Neural cell (in vitro differentiated cells): ENCODE data around the gene ME1. TPM values are rescaled to one million over a fixed set of nuclear protein-coding genes. Genes with fewer than 3 reads are reported as not detected.

ENCODE experiments used
- H2AFZ ChIP-seq: fragments of 200-600, 300-800 bp; sonication (generic), shearing (Covaris generic); 2 replicates; pipeline ENCODE4 v1.6.0; 2014; ENCODE audit warnings: low read depth, mild to moderate bottlenecking, antibody characterized with exemption, low read length, moderate library complexity
- H3F3A ChIP-seq: fragments of 200-600 bp; shearing (Covaris generic); 2 replicates; pipeline ENCODE4 v1.6.1; 2016; ENCODE audit warnings: mild to moderate bottlenecking, moderate library complexity, mixed read lengths, antibody characterized with exemption, low read length; ENCODE audit not compliant: insufficient read depth, poor library complexity, severe bottlenecking
- H3K27ac ChIP-seq: fragments of 200-600, 300-800 bp; sonication (generic), shearing (Covaris generic); 2 replicates; pipeline ENCODE4 v1.5.1; 2014; ENCODE audit warnings: mild to moderate bottlenecking, low read length, moderate library complexity
- H3K27me3 ChIP-seq: fragments of 300-800, 200-600 bp; sonication (generic), shearing (Covaris generic); 2 replicates; pipeline ENCODE4 v1.6.0; 2014; ENCODE audit warnings: mild to moderate bottlenecking, low read depth, low read length, moderate library complexity; ENCODE audit not compliant: insufficient read depth
- H3K36me3 ChIP-seq: fragments of 300-800, 200-600 bp; sonication (generic), shearing (Covaris generic); 2 replicates; pipeline ENCODE4 v1.5.1; 2014; ENCODE audit warnings: mild to moderate bottlenecking, antibody characterized with exemption, low read length, moderate library complexity; ENCODE audit not compliant: insufficient read depth
- H3K4me2 ChIP-seq: fragments of 300-800, 200-600 bp; sonication (generic), shearing (Covaris generic); 2 replicates; pipeline ENCODE4 v1.6.0; 2014; ENCODE audit warnings: mild to moderate bottlenecking, low read length
- H3K4me3 ChIP-seq: fragments of 300-800, 200-600 bp; sonication (generic), shearing (Covaris generic); 2 replicates; pipeline ENCODE4 v1.5.1; 2014; ENCODE audit warnings: mild to moderate bottlenecking, low read length, moderate library complexity
- H3K79me2 ChIP-seq: fragments of 200-600 bp; shearing (Covaris generic); replicated peaks from 2 replicates; pipeline ENCODE4 v1.6.0; 2014; ENCODE audit warnings: mild to moderate bottlenecking, low read length, moderate library complexity; ENCODE audit not compliant: insufficient read depth
- H3K9ac ChIP-seq: fragments of 300-800, 200-600 bp; sonication (generic), shearing (Covaris generic); 2 replicates; pipeline ENCODE4 v1.6.1; 2016; ENCODE audit warnings: mild to moderate bottlenecking, low read length, mixed read lengths
- H3K9me2 ChIP-seq: fragments of 200-600 bp; shearing (Covaris generic); 2 replicates; pipeline ENCODE4 v1.6.1; 2016; ENCODE audit warnings: mild to moderate bottlenecking, low read length, mixed read lengths; ENCODE audit not compliant: insufficient read depth
- H3K9me3 ChIP-seq: fragments of 200-600, 300-800 bp; sonication (generic), shearing (Covaris generic); 2 replicates; pipeline ENCODE4 v1.6.1; 2016; ENCODE audit warnings: mild to moderate bottlenecking, mixed run types, low read length, moderate library complexity, mixed read lengths
- H4K20me1 ChIP-seq: fragments of 200-600 bp; shearing (Covaris generic); 2 replicates; pipeline ENCODE4 v1.6.1; 2016; ENCODE audit warnings: mild to moderate bottlenecking, mixed run types; ENCODE audit not compliant: insufficient read depth
- EP300 ChIP-seq: fragments of 450-650 bp; conservative IDR thresholded peaks from 2 replicates; pipeline ENCODE4 v1.6.1; 2014; ENCODE audit warnings: antibody characterized with exemption, mild to moderate bottlenecking, moderate library complexity; ENCODE audit not compliant: poor library complexity, severe bottlenecking
- EZH2 ChIP-seq: fragments of 200-600, 300-800 bp; shearing (Covaris generic), sonication (generic); IDR thresholded peaks from 2 replicates; pipeline ENCODE4 v1.6.1; 2014; ENCODE audit warnings: antibody characterized with exemption, low read length, borderline replicate concordance, mild to moderate bottlenecking; ENCODE audit not compliant: insufficient read depth, poor library complexity, severe bottlenecking
- MXI1 ChIP-seq: fragments of 450-650 bp; conservative IDR thresholded peaks from 2 replicates; pipeline ENCODE4 v1.6.1; 2014; ENCODE audit warnings: antibody characterized with exemption, mild to moderate bottlenecking; ENCODE audit not compliant: poor library complexity, severe bottlenecking
- POLR2AphosphoS5 ChIP-seq: IDR thresholded peaks from 2 replicates; pipeline ENCODE4 v1.6.1; 2012
- RAD21 ChIP-seq: fragments of 450-650 bp; conservative IDR thresholded peaks from 2 replicates; pipeline ENCODE4 v1.6.1; 2014; ENCODE audit warnings: antibody characterized with exemption, mild to moderate bottlenecking, moderate library complexity
- SMC3 ChIP-seq: fragments of 450-650 bp; conservative IDR thresholded peaks from 2 replicates; pipeline ENCODE4 v1.6.1; 2014; ENCODE audit warnings: antibody characterized with exemption, mild to moderate bottlenecking, moderate library complexity; ENCODE audit not compliant: poor library complexity
- TAF1 ChIP-seq: IDR thresholded peaks from 2 replicates; pipeline ENCODE4 v1.6.1; 2012; ENCODE audit warnings: low read depth
- polyA plus RNA-seq: library from polyadenylated mRNA; depleted of rRNA; stranded (reverse); fragments of >200 nt; gene quantifications from 2 replicates; pipeline ENCODE4 v1.2.3, GENCODE V29; 2014
- TF ChIP-seq, protein P1 (sequence below): IDR thresholded peaks from 2 replicates; pipeline ENCODE4 v1.6.1; 2012; ENCODE audit warnings: borderline replicate concordance
- TF ChIP-seq, protein P2 (sequence below): fragments of 450-650 bp; IDR thresholded peaks from 2 replicates; pipeline ENCODE4 v1.5.1; 2014; ENCODE audit warnings: antibody characterized with exemption, mild to moderate bottlenecking, moderate library complexity; ENCODE audit not compliant: poor library complexity, severe bottlenecking

Gene ME1
- polyA plus RNA-seq, 1 donor from 2014 or later, result 0.09 TPM

DNA sequence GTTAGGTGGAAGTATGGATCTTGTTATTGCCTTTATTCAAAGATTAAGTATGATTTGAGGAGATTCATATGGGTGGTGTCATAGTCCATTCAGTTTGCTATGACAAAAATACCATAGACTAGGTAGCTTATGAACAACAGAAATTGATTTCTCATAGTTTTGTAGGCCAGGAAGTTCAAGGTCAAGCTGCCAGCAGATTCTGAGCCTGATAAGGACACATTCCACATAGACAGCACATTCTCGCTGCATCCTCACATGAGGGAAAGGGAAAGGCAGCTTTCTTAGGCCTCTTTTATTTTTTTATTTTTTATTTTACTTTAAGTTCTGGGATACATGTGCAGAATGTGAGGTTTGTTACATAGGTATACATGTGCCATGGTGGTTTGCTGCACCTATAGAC lies 27.7 kb downstream of the ME1 start:
- no peaks in the 10 kb centered on the region for H3K9me3 ChIP-seq
- TF ChIP-seq, protein P1, sequence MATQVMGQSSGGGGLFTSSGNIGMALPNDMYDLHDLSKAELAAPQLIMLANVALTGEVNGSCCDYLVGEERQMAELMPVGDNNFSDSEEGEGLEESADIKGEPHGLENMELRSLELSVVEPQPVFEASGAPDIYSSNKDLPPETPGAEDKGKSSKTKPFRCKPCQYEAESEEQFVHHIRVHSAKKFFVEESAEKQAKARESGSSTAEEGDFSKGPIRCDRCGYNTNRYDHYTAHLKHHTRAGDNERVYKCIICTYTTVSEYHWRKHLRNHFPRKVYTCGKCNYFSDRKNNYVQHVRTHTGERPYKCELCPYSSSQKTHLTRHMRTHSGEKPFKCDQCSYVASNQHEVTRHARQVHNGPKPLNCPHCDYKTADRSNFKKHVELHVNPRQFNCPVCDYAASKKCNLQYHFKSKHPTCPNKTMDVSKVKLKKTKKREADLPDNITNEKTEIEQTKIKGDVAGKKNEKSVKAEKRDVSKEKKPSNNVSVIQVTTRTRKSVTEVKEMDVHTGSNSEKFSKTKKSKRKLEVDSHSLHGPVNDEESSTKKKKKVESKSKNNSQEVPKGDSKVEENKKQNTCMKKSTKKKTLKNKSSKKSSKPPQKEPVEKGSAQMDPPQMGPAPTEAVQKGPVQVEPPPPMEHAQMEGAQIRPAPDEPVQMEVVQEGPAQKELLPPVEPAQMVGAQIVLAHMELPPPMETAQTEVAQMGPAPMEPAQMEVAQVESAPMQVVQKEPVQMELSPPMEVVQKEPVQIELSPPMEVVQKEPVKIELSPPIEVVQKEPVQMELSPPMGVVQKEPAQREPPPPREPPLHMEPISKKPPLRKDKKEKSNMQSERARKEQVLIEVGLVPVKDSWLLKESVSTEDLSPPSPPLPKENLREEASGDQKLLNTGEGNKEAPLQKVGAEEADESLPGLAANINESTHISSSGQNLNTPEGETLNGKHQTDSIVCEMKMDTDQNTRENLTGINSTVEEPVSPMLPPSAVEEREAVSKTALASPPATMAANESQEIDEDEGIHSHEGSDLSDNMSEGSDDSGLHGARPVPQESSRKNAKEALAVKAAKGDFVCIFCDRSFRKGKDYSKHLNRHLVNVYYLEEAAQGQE, result no peak
- no peak for TF ChIP-seq MXI1
- TF ChIP-seq, protein P2, sequence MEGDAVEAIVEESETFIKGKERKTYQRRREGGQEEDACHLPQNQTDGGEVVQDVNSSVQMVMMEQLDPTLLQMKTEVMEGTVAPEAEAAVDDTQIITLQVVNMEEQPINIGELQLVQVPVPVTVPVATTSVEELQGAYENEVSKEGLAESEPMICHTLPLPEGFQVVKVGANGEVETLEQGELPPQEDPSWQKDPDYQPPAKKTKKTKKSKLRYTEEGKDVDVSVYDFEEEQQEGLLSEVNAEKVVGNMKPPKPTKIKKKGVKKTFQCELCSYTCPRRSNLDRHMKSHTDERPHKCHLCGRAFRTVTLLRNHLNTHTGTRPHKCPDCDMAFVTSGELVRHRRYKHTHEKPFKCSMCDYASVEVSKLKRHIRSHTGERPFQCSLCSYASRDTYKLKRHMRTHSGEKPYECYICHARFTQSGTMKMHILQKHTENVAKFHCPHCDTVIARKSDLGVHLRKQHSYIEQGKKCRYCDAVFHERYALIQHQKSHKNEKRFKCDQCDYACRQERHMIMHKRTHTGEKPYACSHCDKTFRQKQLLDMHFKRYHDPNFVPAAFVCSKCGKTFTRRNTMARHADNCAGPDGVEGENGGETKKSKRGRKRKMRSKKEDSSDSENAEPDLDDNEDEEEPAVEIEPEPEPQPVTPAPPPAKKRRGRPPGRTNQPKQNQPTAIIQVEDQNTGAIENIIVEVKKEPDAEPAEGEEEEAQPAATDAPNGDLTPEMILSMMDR, result no peak
- no peak for TF ChIP-seq SMC3
- no peak for TF ChIP-seq TAF1
- TF ChIP-seq EZH2, result no peak
- TF ChIP-seq POLR2AphosphoS5, result no peak
- no peak for TF ChIP-seq EP300
- TF ChIP-seq RAD21, result no peak
- H2AFZ ChIP-seq, result no peak overlapping the region
- no peaks in the 10 kb centered on the region for H3K27me3 ChIP-seq
- H4K20me1 ChIP-seq, result no peaks in the 10 kb centered on the region
- H3K4me3 ChIP-seq, result no peak overlapping the region
- no peak overlapping the region for H3K27ac ChIP-seq
- no peaks in the 10 kb centered on the region for H3K9me2 ChIP-seq
- H3K9ac ChIP-seq, result no peak overlapping the region
- H3K36me3 ChIP-seq, result no peaks in the 10 kb centered on the region
- H3F3A ChIP-seq, result no peaks in the 10 kb centered on the region
- no peak overlapping the region for H3K4me2 ChIP-seq
- H3K79me2 ChIP-seq, result no peaks in the 10 kb centered on the region

- Histone ChIP-seq H2AFZ (no peak overlapping the region), H3K4me3 (no peak overlapping the region), H3K9me2 (no peaks in the 10 kb centered on the region)
These were observed 41.2 kb downstream of the ME1 start for GRCh38 chr6:83389606-83390005.

GRCh38 chr6:83385473-83385872 lies 45.4 kb downstream of the ME1 start:
- no peaks in the 10 kb centered on the region for H3K9me3 ChIP-seq
- no peaks in the 10 kb centered on the region for H3K36me3 ChIP-seq
- no peak for TF ChIP-seq EP300
- no peak for TF ChIP-seq EZH2
- TF ChIP-seq, protein P1, result no peak
- TF ChIP-seq, protein P2, result no peak
- TF ChIP-seq RAD21, result no peak
- no peak for TF ChIP-seq POLR2AphosphoS5
- TF ChIP-seq TAF1, result no peak
- no peak for TF ChIP-seq MXI1
- TF ChIP-seq SMC3, result no peak
- H3K4me2 ChIP-seq, result no peak overlapping the region
- H3K27ac ChIP-seq, result no peak overlapping the region
- H2AFZ ChIP-seq, result no peak overlapping the region
- no peak overlapping the region for H3K4me3 ChIP-seq
- H3F3A ChIP-seq, result no peaks in the 10 kb centered on the region
- H3K9me2 ChIP-seq, result no peaks in the 10 kb centered on the region
- no peaks in the 10 kb centered on the region for H4K20me1 ChIP-seq
- no peak overlapping the region for H3K9ac ChIP-seq
- no peaks in the 10 kb centered on the region for H3K79me2 ChIP-seq
- H3K27me3 ChIP-seq, result no peaks in the 10 kb centered on the region

More at GRCh38 chr6:83389606-83390005, 41.2 kb downstream of the ME1 start:
- Histone ChIP-seq H3K27ac (no peak overlapping the region), H3F3A (no peaks in the 10 kb centered on the region), H3K9me3 (no peaks in the 10 kb centered on the region), H3K36me3 (no peaks in the 10 kb centered on the region), H4K20me1 (no peaks in the 10 kb centered on the region), H3K9ac (no peak overlapping the region), H3K79me2 (no peaks in the 10 kb centered on the region), H3K4me2 (no peak overlapping the region), H3K27me3 (no peaks in the 10 kb centered on the region)
- TF ChIP-seq SMC3 (no peak), TAF1 (no peak), MXI1 (no peak)
